Activated CD8-positive, alpha-beta memory T cell treated with anti-CD3 and anti-CD28 coated beads for 48 hours (primary cell): ENCODE results near the gene SNED1.

Source experiments
- DNase-seq, 3 experiments: peaks; one replicate each; pipeline ENCODE4 v3.0.0-alpha.2; 2020; ENCODE audit warnings: low read depth in 2 of 3, low spot score in 2 of 3

SNED1 gene

DNA sequence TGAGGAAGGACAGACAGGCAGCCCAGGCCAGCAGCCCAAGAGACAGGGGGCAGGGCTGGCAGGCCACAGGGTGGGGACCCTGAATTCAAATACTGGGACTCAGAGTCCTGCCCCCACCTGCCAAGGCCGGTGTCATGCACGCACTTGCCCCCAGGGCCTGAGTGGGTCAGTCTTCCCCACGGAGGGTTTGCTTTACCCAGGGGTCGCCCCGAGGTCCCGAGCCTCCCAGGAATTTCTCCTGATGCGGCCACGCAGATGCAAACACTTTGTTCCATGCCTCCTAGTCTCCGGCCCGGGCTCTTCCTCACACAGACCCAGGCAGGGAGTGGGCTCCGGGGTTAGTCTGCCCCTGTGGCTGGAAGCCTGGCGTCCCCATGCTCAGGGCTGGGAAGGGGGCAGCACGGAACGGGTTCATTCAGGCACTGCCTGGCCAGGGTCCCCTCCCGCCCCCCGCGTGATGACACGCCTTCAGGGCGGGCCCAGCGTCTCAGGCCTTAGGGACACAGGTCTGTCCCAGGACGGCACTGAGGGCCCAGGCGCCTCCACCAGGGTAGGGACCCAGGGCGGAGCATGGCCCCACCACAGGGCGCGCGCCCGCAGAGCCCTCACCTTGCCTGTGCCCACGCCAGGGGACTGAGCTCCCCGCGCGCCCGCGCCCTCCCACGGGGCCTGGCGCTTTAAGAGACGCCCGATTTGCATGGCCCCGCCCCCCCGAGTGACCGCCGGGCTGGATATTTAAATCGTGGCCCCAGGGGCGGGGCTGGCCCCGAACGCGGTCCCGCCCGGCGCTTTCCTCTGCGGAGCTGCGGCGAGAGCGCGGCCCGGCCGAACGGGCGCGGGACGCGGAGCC is at the start of gene SNED1:
SNED1 (plus strand) TSS at position 763 of the 850 bp plus-strand sequence. CDS start 220 bp downstream, outside the sequence.
- DNase-seq, result peak in 1 of 3 experiments; percentile 52

GRCh38 chr2:240948905-240949790 is 49.3 kb upstream of the SNED1 start:
- no peak for DNase-seq

GRCh38 chr2:240949791-240950705 is 48.4 kb upstream of the SNED1 start:
- no peak for DNase-seq

DNA sequence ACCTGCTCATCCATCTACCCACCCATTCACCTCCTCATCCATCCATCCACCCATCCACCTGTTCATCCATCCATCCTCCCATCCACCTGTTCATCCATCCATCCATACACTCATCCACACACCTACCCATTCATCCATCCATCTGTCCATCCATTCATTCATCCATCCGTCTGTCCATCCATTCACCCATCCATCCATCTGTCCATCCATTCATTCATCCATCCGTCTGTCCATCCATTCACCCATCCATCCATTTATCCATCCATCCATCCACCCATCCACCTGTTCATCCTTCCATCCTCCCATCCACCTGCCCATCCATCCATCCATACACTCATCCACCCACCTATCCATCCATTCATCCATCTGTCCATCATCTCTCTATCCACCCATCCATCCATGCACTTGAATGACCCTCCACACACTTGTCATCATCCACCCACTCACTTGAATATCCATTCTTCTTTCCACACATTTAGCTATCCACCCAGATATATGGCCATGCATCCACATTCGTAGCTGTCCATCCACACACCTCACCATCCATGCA is 47.3 kb upstream of the SNED1 start:
- DNase-seq, result no peak

DNA sequence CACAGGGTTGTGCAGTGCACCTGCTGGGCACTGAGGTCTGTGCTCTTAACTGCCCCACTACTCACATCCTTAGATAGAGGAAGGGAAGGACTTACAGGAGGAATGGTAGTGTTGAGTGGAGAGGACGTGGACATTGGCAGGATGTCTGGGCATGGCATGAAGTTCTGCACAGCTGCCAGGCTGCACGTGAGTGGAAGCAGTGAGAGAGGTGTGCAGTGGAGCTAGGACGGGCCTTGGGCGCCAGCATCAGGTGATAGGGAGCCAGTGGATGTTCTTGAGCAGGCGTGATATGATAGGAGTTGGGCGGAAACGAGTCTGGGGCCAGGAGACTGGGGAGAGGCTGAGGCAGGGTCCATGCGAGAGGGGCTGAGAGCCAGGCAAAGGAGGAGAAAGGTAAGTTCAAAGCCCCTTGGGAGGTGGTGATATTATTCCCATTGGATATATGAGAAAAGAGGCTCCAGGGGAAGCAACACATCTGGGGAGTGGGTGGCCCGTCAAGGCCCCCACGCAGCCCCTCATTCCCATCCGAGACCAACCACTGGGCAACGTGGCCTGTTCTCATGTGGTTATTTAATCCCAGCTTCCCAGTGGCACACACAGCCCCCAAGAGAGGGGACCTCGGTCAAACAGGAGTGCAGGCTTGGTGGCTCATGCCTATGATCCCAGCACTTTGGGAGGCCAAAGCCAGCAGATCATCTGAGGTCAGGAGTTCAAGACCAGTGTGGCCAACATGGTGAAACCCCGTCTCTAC is 45.7 kb upstream of the SNED1 start:
- DNase-seq, result no peak

GRCh38 chr2:240953426-240954410 is 44.7 kb upstream of the SNED1 start:
- DNase-seq, result no peak

- no peak for DNase-seq
Measured at GRCh38 chr2:240954436-240955305, 43.7 kb upstream of the SNED1 start.

DNA sequence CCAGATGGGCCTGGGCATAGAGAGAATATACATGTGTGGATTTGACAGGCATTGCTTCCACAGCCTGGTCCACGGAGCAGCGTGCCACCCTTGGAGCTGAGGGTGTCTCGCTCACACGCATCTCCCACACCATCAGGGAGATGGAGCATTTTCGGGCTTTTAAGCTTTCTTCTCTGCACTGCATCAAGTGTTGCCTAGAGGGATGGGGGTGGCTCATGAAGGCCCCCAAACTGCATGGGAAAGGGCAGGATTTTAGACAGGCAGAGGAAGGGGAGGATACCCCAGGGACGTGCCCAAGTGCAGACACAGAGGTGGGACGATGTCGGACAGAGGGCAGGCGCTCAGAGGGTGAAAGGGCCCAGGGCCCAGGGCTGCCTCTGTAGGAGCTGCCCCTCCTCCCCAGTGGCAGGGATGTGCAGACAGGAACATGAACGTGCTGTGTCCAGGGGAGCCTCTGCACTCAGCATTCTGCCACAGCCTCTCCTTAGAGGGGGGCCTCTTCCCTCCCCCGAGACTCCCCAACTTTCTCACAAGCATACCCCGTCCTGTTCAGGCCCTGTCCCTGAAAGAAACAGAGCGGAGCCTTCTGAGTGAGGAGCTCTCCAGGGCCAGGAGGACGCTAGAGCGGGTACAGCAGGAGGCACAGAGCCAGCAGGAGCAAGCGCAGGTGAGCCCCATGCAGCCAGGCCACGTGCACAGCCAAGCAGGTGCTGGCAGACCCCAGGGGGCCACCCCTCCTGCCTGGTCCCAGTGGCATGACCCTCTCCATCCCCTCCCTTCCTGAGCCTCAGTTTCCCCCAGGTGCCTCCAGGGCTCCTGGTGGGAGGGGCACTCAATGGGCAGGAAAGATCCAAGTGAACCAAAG is 42.9 kb upstream of the SNED1 start:
- no peak for DNase-seq

DNA sequence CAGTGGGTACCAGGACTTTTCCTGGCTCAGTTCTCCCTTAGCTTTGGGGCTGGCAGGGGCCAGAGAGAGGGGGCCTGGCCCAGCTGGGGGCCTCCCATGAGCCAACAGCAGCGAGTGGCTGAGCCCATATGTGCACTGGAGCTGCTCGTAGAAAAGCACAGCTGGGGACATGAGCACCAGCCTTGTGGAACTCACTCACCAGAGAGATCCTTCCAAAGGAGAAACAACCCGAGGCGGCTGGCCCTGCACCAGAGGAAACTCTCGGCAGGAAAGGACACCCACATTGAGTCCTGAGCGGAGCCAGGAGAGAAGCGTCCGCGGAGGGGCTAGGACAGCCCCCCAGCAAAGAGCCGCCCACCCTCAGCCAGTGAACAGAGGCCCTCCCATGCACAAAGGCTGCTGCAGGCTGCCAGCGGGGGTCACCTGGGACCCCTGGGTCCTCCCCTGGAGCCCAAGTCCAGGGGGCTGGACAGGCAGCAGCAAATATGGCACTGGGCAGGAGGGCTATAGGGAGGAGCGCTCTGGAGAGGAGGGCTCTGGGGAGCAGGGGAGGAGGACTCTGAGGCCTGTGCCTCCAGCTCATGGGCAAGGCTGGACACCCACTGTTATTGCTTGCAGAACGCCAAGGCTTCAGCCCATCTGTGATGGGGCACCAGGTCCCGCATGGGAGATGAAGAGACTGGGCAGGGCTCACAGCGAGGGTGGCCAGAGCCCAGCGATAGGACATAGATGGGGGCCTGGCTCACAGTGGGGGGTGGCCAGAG is 42.1 kb upstream of the SNED1 start:
- DNase-seq, result no peak

GRCh38 chr2:240956935-240957655 is 41.3 kb upstream of the SNED1 start:
- no peak for DNase-seq

DNA sequence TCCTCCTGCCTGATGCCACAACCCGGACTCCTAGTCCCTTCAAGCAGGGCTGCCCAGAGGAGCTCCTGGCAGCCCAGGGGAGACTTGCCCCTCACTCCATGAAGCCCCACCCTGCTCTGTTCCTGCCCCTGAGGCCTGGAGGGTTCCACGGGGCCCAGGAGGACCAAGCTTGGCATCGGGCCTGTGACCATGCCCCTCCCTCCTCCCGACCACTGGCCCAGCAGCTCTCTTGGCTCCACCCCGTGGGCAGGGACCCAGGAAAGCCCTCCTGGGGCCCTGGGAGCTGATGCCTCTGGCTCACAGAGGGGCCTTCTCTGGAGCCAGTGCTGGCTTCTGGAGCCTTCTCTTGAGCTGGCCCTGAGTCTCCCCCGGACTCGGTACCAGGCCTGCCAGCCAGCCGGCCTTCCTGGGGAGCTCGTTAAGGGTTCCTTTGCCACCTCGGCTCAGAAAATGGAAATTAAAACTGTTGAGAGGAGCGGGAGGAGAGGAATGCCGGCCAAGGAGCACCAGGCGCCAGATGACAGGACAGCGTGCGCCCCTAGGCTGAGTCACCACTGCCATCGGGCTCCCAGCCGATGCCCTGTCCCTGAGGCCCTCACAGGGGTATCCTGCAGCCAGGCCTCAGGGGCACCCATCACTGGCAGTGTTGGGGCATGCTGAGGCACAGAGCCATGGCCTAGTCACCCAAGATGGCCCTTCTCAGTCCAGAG is 40.6 kb upstream of the SNED1 start:
- no peak for DNase-seq

DNA sequence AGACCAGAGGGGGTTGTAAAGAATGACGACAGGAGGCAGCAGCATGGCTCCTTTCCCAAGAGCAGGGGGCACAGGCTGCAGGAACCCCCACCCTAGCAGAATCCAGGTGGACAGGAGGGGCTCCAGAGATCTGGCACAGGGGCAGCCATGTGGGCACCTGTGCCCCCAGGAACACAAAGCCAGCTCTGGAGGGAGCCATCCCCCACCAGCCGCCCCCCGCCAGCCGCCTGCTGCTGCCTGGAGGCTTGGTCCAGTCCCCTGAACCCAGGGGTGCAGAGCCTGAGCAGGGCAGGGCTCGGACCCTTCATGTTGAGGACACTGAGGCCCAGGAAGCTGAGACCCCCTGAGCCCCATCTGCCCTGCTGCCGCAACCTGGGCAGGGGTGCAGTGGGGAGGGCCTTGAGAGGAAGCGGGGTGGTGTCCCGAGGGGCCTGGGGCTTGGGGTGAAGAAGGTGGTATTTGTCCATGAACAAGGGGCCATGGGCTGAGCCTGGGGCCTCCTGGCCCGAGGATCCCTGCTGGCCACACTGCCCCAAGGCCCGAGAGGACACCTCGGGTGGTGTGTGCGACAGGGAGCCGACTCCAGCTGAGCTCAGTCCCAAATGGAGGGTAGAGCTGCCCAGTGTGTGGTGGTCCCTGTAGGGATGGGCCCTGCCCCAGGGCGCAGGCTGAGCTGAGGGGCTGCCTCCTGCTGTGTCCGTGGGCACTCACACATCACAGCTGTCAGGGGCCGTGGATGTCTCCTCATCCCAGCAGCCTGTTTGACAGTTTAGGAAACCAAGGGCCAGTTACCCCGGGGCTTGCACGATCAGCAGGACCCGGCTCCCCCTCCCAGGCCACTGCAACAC is 39.8 kb upstream of the SNED1 start:
- DNase-seq, result no peak

DNA sequence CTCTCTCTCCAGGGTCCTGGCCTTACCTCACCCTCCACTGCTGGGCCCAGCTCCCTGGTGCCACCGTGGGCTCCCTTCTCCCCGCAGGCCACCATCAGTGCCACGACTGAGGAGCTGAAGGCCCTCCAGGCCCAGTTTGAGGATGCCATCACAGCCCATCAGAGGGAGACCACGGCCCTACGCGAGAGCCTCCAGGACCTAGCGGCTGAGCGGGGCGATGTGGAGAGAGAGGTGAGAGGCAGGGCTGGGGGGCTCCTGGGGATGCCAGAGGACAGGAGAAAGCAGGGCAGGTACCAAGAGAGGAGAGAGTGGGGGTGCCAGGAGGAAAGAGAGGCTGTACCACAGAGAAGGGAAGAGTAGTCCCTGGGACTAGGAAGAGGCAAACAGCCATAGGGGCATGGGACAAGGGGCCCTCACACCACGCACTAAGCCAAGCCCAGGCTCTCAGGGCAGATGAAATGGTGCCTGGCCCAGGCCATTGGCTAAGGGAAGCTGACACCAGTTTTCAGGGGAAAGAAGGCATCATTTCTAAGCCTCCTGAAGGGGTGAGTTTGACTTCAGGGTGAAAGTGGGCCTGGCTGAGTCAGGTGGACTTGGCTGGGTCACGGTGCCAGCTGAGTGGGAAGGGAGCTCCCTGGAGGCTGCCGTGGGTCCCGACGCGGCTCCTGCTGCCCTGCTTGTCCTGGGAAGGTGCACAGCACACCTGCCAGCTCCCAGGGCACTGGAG is 39.0 kb upstream of the SNED1 start:
- no peak for DNase-seq
